Muscle of back (tissue), 11 donors: Measurements from ENCODE around the gene PLCD1. TPM values are rescaled to one million over a fixed set of nuclear protein-coding genes. Genes with fewer than 3 reads are reported as not detected.
A peak's percentile ranks its signal among the peaks of the same experiment; 100 is the strongest.
"Not testable (repeated sequence)": the region's sequence is repeated elsewhere in the genome, so short reads cannot be mapped to it uniquely, and the experiment has no call there.

ENCODE experiments used
- DNase-seq, 3 donors: peaks; one replicate each; pipeline versions ENCODE4 v3.0.0 to v3.0.0-alpha.2; 2013
- polyA plus RNA-seq, 10 donors: library from polyadenylated mRNA; unstranded; fragments of 120-200 nt; gene quantifications; one replicate each; pipeline ENCODE4 v1.2.1, GENCODE V29; 2013; ENCODE audit not compliant: insufficient read length in 10 of 10

PLCD1 gene
- polyA plus RNA-seq, 10 donors: 9.2 to 14.3 (median 12.6) TPM

DNA sequence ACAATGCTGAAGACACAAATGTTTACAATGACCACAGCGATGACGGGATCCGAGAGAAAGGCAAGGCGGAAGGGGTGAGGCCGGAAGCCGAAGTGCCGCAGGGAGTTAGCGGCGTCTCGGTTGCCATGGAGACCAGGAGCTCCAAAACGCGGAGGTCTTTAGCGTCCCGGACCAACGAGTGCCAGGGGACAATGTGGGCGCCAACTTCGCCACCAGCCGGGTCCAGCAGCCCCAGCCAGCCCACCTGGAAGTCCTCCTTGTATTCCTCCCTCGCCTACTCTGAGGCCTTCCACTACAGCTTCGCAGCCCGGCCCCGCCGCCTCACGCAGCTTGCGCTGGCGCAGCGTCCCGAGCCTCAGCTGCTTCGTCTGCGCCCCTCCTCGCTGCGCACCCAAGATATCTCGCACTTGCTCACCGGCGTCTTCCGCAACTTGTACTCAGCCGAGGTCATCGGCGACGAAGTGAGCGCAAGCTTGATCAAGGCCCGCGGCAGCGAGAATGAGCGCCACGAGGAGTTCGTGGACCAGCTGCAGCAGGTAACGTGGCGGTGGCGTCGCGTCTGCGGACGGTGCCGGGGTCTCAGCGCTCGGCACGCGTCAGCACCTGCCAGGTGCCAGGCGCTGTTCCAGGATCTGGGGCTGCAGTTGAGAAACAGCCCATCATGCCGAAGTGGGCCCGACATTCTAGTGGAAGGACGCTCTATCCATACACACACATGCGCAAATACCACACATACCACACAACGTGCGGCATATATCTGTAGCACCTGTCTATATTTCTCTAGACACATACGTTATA lies 9.9 kb upstream of the PLCD1 start, which contains the start of gene DLEC1:
DLEC1 (plus strand) TSS at position 108 of the 798 bp plus-strand sequence; CDS start at position 126, 18 bp downstream.
- DNase-seq: peak in 2 of 3 donors; percentile 69 to 86

DNA sequence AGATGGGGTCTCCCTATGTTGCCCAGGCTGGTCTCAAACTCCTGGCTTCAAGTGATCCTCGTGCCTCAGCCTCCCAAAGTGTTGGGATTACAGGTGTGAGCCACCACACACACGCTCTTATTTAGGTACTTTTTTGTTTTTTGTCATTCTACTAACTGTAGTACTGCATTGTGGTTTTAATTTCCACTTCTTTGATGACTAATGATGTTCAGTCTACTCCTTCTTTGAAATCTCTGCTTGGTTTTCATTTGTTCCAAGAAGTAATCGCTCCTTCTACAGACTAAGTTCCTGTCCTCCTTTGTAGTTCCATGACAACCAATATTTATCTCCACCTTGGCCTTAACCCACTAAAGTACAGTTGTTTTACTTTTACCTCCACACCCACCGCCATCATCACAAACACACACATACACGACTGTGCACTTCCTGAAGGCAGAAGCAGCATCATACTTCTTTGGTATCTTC lies 9.0 kb upstream of the PLCD1 start:
- DNase-seq: no peak

GRCh38 chr3:38036906-38037305 lies 7.5 kb upstream of the PLCD1 start:
- no peak for DNase-seq

DNA sequence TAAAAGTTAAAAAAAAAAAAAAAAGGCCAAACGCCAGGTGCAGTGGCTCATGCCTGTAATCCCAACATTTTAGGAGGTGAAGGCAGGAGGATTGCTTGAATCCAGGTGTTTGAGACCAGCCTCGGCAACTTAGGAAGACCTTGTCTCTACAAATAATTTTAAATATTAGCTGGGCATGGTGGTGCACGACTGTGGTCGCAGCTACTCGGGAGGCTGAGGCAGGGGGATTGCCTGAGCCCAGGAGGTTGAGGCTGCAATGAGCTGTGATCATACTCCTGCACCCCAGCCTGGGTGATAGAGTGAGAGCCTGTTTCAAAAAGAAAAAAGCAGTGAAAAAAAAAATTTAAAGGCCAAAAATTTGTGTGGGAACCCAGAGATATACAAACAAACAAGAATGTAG lies 6.8 kb upstream of the PLCD1 start:
- DNase-seq: no peak

- DNase-seq: not testable (repeated sequence)
Measured at GRCh38 chr3:38034335-38034734, 4.9 kb upstream of the PLCD1 start.

GRCh38 chr3:38033586-38033985 lies 4.1 kb upstream of the PLCD1 start:
- not testable (repeated sequence) for DNase-seq

- no peak for DNase-seq
Measured at GRCh38 chr3:38032328-38032865, 3.0 kb upstream of the PLCD1 start.

GRCh38 chr3:38031022-38031994 lies 1.9 kb upstream of the PLCD1 start:
- DNase-seq: no peak

- no peak for DNase-seq
Measured at GRCh38 chr3:38030126-38031021, 932 bp upstream of the PLCD1 start.

GRCh38 chr3:38028621-38029361 lies 651 bp downstream of the PLCD1 start:
- peak in 1 of 3 donors; percentile 69 for DNase-seq

GRCh38 chr3:38027466-38028465 lies 1.7 kb downstream of the PLCD1 start:
- no peak for DNase-seq

DNA sequence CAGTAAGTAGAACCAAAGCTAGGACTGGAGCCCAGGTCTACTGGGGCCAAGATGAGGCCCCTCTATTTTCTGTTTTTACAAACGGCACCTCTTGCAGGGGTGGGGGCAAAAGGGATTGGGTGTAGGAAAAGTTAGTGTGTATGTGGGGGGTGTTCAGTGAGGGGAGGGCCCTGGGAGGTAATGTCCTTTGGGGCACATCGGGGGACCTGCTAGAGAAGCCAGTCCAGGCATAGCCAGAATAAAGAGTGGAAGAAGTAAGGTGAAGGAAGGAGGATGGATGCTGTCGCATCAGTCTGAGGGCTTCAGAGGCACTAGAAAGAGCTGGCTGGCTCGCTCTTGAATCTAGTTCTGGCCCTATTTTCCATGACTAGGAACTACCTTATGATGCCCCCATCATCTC lies 2.6 kb downstream of the PLCD1 start:
- DNase-seq: no peak

- no peak for DNase-seq
Measured at GRCh38 chr3:38022896-38023709, 6.3 kb downstream of the PLCD1 start.

GRCh38 chr3:38022301-38022700 lies 7.1 kb downstream of the PLCD1 start:
- no peak for DNase-seq

DNA sequence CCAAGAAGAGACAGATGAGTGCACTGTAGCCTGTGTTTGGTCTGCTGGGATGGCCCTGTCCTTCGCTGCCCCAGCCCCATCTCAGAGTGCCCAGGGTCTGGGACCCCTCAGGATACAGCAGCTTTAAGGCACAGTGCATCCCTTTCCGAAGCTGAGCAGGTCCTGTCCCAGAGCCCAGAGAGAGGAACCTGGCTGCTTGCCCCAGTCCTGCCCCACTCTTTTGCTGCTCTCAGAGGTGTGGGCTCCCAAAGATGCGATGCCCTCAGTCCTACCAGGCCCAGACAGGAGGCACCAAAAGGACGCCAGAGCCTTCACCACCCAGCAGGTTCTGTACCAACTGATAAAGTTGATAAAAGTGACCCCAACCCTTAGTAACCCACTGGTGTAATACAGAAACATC lies 8.2 kb downstream of the PLCD1 start:
- no peak for DNase-seq

DNA sequence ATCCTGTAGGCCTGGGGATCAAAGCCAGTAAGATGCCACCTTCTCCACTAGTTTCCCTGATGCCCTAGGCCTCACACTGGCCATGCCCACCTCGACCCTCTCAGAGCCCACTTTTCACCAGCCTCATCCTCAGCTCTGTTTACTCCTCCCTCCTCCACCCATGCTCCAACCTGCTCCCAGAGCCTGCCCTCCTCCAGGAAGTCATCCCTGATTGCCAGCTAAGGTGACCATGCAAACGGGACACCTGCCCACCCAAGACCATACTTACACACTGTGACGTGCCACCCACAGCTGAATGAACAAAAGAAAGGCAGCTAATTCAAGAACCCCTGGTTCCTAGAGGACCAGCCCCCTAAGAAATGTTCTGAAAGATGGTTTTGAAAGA lies 9.1 kb downstream of the PLCD1 start:
- no peak for DNase-seq

- DNase-seq: no peak
Measured at GRCh38 chr3:38019658-38020341, 9.6 kb downstream of the PLCD1 start.
